ENCODE results near the gene OSBPL2.

The OSBPL2 gene

DNA sequence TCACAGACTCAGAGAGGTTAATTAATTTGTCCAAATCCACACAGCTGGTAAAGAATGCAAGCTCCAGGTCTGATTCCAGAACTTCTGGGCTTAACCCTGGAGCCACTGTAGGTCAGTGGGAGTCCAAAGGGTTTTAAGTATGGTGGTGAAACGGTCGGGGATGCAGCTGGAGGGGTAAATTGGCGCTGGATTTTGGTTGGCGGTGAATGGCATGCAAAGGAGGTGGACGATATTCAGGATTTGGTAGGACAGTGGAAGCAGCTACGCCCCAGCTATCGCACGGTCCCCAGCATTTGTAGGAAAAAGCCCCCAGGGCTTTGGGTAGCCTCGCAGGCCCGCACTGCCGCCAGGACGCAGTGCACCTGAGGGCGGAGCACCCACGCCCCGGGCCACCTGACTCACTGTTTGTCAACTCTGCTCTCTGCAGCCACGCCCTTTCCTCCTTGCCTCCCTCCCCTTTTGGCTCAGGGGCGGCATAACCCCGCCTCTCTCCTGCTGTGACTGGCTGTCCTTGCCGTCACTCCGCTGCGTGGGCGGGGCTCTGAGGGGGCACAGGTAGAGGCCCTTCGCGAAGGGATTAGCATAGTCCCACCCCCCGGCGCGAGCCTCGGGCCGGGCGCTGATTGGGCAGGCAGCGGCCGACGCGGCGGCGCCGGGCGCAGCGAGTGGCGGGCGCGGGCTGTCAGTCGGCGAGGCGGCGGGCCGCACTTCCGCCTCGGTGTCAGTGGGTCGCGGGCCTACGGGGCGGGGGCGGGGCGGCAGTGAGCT lies at the start of gene OSBPL2:
OSBPL2 (plus strand) TSS at position 721 of the 768 bp plus-strand sequence. CDS start 17,664 bp downstream, outside the sequence.
- peak; percentile 94 for DNase-seq (ENCODE audit: low read depth)
- TF ChIP-seq, protein P1, sequence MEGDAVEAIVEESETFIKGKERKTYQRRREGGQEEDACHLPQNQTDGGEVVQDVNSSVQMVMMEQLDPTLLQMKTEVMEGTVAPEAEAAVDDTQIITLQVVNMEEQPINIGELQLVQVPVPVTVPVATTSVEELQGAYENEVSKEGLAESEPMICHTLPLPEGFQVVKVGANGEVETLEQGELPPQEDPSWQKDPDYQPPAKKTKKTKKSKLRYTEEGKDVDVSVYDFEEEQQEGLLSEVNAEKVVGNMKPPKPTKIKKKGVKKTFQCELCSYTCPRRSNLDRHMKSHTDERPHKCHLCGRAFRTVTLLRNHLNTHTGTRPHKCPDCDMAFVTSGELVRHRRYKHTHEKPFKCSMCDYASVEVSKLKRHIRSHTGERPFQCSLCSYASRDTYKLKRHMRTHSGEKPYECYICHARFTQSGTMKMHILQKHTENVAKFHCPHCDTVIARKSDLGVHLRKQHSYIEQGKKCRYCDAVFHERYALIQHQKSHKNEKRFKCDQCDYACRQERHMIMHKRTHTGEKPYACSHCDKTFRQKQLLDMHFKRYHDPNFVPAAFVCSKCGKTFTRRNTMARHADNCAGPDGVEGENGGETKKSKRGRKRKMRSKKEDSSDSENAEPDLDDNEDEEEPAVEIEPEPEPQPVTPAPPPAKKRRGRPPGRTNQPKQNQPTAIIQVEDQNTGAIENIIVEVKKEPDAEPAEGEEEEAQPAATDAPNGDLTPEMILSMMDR (IDR thresholded peaks at IDR 0.05; ENCODE audit: low read depth, low read length, missing control alignments), result no peak
- H3K4me3 ChIP-seq (ENCODE audit: low read depth, low read length), result peak within 1 kb of the TSS; percentile 88

DNA sequence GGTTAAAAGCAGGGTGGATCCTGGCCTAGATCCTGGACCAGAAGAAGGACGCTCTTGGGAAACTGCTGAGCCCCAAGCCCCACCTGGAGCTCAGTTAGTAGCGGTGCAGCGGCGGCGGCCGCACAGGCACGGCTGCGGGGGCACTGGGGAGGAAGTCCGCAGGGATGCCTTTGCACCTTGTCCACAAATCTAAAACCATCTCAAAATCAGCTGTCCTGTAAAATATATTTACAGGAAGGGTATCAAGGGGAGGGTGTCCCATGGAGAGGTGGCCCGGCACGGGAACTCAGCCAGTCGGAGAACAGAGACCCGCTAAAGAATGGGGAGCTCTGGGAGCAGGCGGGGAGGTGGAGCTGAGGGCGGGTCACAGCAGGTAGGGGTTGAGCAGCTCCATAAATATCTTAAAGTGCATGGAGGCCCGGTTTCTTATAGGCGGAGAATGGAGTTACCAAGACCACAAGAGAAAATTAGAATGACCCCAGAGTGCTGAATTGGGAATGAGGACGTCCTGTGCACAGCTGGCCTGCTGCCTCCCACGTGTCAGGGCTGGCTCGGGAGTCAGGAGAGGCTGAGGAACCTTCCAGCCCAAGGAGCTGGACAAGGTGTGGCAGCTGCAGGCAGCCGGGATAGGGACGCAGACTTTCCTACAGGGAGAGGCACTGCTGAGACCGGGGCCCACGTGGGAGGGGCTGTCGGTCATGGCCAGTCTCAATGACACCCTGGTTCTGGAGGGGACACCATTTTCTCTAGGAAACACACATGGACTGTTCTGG lies 47.5 kb upstream of the OSBPL2 start:
- TF ChIP-seq, protein P1 (IDR thresholded peaks at IDR 0.05; ENCODE audit: low read depth, low read length, missing control alignments), result no peak
- H3K4me3 ChIP-seq (ENCODE audit: low read depth, low read length), result no peak overlapping the region
- no peak for DNase-seq (ENCODE audit: low read depth)

DNA sequence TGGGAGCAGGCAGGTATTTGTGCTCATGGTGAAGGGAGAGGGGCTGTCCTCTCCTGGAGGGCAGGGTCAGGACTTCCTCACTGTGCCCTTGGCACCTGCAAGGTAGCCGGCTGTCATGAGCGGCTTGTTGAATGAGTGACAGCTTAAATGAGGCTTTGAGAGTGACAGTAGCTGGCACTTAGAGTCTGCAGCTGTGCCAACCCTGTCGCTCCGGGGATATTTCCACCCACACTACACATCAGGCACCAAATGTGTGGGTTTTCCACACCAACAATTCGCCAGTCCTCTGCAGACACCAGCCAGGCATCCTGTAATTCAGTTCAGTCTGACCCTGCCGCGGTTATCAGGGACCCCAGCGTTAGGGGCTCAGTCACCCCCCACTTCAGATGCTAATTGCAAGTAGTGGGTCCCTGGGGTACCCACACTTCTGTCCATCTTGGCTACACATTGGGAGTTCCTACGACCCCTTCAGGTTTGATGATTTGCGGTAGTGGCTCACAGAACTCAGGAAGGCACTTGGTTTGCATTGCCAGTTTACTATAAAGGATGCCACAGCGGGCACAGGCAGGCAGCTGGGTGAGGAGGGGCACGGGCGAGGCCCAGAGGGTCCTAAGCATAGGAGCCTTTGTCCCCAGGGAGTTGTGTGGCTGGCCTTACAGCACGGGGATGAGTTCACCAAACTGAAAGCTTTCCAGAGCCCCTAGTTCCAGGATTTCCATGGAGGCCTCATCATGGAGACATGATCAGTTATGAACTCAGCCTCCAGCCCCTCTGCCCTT lies 46.4 kb upstream of the OSBPL2 start:
- H3K4me3 ChIP-seq (ENCODE audit: low read depth, low read length), result no peak overlapping the region
- TF ChIP-seq, protein P1 (IDR thresholded peaks at IDR 0.05; ENCODE audit: low read depth, low read length, missing control alignments), result no peak
- no peak for DNase-seq (ENCODE audit: low read depth)

DNA sequence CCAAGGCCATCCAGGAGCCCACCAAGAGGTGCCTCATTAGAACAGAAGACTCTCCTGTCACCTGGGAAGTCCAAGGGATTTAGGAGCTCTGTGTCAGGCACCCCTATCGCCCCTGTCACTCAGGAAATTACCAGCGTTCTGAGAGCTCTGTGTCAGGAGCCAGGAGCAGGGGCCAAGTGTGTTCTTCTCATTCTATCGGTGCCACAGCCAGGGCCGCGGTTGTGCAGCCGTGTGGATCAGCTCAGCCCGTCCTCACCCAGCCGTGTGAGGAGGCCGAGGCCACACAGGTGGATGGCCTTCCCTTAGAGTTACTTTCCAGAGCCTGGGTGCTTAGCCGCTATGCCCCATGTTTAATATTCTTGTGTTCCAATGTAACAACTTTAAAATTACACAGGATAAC lies 45.7 kb upstream of the OSBPL2 start:
- TF ChIP-seq, protein P1 (IDR thresholded peaks at IDR 0.05; ENCODE audit: low read depth, low read length, missing control alignments), result no peak
- no peak for DNase-seq (ENCODE audit: low read depth)
- no peak overlapping the region for H3K4me3 ChIP-seq (ENCODE audit: low read depth, low read length)

DNA sequence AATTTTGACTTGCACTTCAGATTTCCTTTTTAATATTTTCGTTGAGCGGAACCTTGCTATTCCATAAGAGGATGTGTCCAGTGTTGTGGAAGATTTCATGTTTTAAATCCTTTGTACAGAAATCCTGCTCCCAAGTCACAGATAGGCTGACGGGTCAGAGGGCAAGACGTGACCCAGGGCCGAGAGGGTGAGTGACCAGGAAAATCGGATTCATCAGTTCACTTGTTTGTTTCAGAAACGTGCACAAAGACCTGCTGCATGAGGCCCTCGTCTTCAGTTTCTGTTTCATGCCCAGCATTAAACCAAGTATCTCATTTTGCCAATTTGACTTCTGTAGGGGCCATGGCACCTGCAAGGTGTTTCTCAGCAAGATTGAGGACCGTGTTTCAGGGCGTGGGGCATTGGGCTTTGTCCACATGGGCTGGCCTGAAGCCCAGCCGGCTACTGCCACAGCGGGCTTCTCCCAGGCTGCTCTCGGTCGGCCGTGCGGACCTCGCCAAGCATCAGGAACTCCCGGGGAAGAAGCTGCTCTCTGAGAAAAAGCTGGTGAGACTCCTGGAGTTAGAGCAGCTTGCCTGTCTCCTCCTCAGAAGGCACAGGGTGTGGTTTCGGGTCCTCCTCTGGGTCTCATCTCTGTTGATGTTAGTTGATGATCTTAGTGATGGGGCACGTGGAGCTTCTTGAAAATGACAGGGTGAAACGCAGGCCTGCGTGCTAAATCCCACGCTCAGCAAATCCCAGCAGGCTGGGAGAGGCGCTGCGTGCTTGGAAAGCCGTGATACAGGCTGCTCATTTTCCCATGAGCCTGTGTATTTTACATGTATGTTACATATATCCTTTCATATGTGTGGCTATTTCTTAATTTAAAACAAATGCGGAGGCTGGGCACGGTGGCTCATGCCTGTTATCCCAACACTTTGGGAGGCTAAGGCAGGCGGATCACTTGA lies 45.0 kb upstream of the OSBPL2 start:
- DNase-seq (ENCODE audit: low read depth), result no peak
- TF ChIP-seq, protein P1 (IDR thresholded peaks at IDR 0.05; ENCODE audit: low read depth, low read length, missing control alignments), result no peak

DNA sequence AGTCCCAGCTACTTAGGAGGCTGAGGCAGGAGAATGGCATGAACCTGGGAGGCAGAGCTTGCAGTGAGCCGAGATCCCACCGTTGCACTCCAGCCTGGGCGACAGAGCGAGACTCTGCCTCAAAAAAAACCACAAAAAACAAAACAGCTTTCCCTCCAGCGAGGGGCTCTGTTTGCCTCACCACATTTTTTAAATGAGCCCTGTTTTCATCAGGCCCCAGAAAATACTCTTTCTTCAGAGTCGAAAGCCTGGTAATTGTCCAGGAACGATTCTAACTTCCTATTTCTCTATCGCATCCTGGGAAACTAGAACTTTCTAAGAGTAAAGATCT lies 43.3 kb upstream of the OSBPL2 start:
- TF ChIP-seq, protein P1 (IDR thresholded peaks at IDR 0.05; ENCODE audit: low read depth, low read length, missing control alignments), result no peak
- no peak overlapping the region for H3K4me3 ChIP-seq (ENCODE audit: low read depth, low read length)
- no peak for DNase-seq (ENCODE audit: low read depth)

More for the DNA sequence above, 45.0 kb upstream of the OSBPL2 start:
- no peak overlapping the region for H3K4me3 ChIP-seq (ENCODE audit: low read depth, low read length)
